PC-3 (cell line): ENCODE measurements around the gene SPAG6.

ENCODE experiments used
- EZH2 ChIP-seq: fragments of 300-600 bp; sonication (generic); IDR thresholded peaks from one replicate; pipeline ENCODE4 v1.6.1; 2017; ENCODE audit warnings: antibody characterized with exemption, mild to moderate bottlenecking, low read length; ENCODE audit not compliant: unreplicated experiment
- EZH2phosphoT487 ChIP-seq: fragments of 300-600 bp; sonication (generic); IDR thresholded peaks from 2 replicates; pipeline ENCODE4 v1.6.1; 2018; ENCODE audit warnings: mild to moderate bottlenecking, antibody characterized with exemption, low read length, borderline replicate concordance
- TF ChIP-seq, protein P1 (sequence below): fragments of 300-600 bp; sonication (generic); conservative IDR thresholded peaks from 2 replicates; pipeline ENCODE4 v1.5.1; 2017; ENCODE audit warnings: antibody characterized with exemption, low read depth, mild to moderate bottlenecking, low read length

DNA sequence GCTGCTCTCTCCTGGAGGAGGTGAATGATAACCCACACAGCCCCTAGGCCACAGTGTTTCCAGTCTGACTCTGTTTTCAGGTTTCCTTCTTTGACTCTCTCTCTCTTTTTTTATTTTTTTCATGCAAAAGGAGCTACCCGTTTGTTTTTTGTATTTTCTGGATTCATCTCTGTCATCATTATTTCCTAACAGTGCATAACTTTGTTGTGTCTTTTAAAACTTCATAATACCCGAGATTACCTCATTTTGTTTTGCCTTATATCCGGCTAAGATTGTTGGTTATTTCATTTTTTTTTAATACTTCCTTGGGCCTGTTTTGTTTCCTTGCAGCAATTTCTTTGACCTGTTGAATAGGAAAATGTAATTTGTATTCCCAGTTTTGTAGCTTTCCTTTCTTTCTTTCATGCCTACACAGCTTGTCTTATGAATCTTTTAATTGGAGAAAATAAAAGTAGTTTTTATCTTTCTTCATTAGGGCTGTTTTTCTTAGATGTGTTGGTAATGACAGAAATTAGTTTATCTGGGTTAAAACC is 72.5 kb downstream of the SPAG6 start:
- TF ChIP-seq EZH2phosphoT487 = no peak
- TF ChIP-seq EZH2 = no peak
- TF ChIP-seq, protein P1, sequence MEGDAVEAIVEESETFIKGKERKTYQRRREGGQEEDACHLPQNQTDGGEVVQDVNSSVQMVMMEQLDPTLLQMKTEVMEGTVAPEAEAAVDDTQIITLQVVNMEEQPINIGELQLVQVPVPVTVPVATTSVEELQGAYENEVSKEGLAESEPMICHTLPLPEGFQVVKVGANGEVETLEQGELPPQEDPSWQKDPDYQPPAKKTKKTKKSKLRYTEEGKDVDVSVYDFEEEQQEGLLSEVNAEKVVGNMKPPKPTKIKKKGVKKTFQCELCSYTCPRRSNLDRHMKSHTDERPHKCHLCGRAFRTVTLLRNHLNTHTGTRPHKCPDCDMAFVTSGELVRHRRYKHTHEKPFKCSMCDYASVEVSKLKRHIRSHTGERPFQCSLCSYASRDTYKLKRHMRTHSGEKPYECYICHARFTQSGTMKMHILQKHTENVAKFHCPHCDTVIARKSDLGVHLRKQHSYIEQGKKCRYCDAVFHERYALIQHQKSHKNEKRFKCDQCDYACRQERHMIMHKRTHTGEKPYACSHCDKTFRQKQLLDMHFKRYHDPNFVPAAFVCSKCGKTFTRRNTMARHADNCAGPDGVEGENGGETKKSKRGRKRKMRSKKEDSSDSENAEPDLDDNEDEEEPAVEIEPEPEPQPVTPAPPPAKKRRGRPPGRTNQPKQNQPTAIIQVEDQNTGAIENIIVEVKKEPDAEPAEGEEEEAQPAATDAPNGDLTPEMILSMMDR = no peak
